ENCODE results near the gene XK.
"Not testable (repeated sequence)": the region's sequence is repeated elsewhere in the genome, so short reads cannot be mapped to it uniquely, and the experiment has no call there.

XK gene

GRCh38 chrX:37685381-37686359 is at the start of gene XK:
Gene XK, plus strand, starts transcription at chrX:37685791. Its CDS starts 171 bp downstream, at chrX:37685962.
- no peak for DNase-seq (ENCODE audit: insufficient read length, low spot score)
- FAIRE-seq = no peak
- TF ChIP-seq CTCF (IDR thresholded peaks at IDR 0.05; ENCODE audit: insufficient read depth, missing control alignments) = no peak

GRCh38 chrX:37638047-37638446 is 47.5 kb upstream of the XK start:
- FAIRE-seq (no peak), DNase-seq (ENCODE audit: insufficient read length, low spot score) (no peak)
- no peak for TF ChIP-seq CTCF (IDR thresholded peaks at IDR 0.05; ENCODE audit: insufficient read depth, missing control alignments)

GRCh38 chrX:37640142-37640541 is 45.4 kb upstream of the XK start:
- no peak for FAIRE-seq
- no peak for TF ChIP-seq CTCF (IDR thresholded peaks at IDR 0.05; ENCODE audit: insufficient read depth, missing control alignments)

GRCh38 chrX:37641859-37642258 is 43.7 kb upstream of the XK start:
- no peak for TF ChIP-seq CTCF (IDR thresholded peaks at IDR 0.05; ENCODE audit: insufficient read depth, missing control alignments)
- FAIRE-seq = no peak
- no peak for DNase-seq (ENCODE audit: insufficient read length, low spot score)

More at GRCh38 chrX:37640142-37640541, 45.4 kb upstream of the XK start:
- DNase-seq (ENCODE audit: insufficient read length, low spot score) = no peak

GRCh38 chrX:37644381-37645305 is 40.9 kb upstream of the XK start:
- FAIRE-seq (no peak), DNase-seq (ENCODE audit: insufficient read length, low spot score) (no peak)
- no peak for TF ChIP-seq CTCF (IDR thresholded peaks at IDR 0.05; ENCODE audit: insufficient read depth, missing control alignments)

GRCh38 chrX:37646254-37646653 is 39.3 kb upstream of the XK start:
- FAIRE-seq (no peak), DNase-seq (ENCODE audit: insufficient read length, low spot score) (no peak)
- no peak for TF ChIP-seq CTCF (IDR thresholded peaks at IDR 0.05; ENCODE audit: insufficient read depth, missing control alignments)

- not testable (repeated sequence) for DNase-seq (ENCODE audit: insufficient read length, low spot score); FAIRE-seq
These were observed 34.7 kb upstream of the XK start for GRCh38 chrX:37650879-37651278.

All from D721Med (cell line).